NCI-H82 (cell line): ENCODE results near the gene OSBPL10.

ENCODE experiments used
- DNase-seq: peaks from one replicate; lab custom pipeline; 2025; lab: John Stamatoyannopoulos, UW

The OSBPL10 gene

GRCh38 chr3:31613654-31614053 lies 367.4 kb downstream of the OSBPL10 start:
- no peak for DNase-seq

- DNase-seq, result no peak
Observed at GRCh38 chr3:31613177-31613576, 367.9 kb downstream of the OSBPL10 start.
